GM12891 (cell line): ENCODE measurements around the gene PI4K2A.

Experiments
- POLR2A ChIP-seq: IDR thresholded peaks from 2 replicates; pipeline ENCODE4 v1.6.1; 2011; ENCODE audit warnings: low read depth, low read length, control low read depth
- POU2F2 ChIP-seq: IDR thresholded peaks from 2 replicates; pipeline ENCODE4 v1.6.1; 2011; ENCODE audit warnings: low read depth, mild to moderate bottlenecking, control low read depth, low read length, moderate library complexity

DNA sequence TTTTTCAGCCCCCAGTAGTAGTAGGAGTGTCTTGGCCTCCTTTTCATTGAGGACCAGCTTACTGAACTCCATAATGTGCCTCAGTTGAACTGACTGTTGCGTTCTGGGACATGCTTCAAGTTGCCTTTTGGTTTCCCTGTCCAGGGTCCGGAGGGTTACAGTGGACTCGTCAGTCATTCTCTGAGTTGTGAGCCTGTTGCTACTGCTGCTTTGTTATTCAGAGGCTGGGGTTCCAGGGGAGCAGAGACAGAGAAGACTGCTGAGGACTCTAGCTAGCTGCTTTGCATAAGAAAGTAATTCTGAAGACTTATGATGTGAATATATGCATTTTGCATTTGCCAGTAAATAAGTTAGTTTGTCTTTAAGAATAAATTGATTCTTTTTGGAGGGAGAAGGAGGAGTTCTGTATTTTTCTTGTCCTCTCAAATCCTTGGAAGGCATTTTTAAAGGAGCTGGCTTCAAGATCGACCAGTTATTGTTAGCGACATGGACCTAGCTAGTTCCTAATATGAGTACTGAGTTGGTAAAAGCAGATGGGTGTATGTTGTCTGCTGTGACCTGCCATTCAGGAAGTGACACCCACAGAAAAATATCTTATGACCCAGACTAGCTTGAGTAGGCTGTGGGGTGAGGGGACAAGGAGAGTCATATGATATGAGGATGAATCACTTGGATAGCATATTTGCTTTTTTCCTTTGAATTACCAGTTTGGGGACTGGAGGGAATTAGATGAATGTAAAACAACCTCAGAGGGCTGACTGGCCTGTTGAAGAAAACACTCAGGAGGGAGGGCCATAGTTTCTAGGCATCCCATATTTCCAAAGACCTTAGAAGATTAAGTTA, 8.3 kb downstream of the PI4K2A start:
- TF ChIP-seq POU2F2 (no peak), POLR2A (peak; percentile 67; the same call in 1 of the 2 replicates)
